Heart right ventricle (tissue), 16 donors: ENCODE data around the gene ITM2C. TPM values are rescaled to one million over a fixed set of nuclear protein-coding genes. Genes with fewer than 3 reads are reported as not detected.
A peak's percentile ranks its signal among the peaks of the same experiment; 100 is the strongest.

Source experiments
- ATAC-seq, 8 donors: fragments of 200-7000 bp; cut with Tn5 transposase; one replicate each; pipeline ENCODE4 v1.9.1; 2020; ENCODE audit warnings: mild to moderate bottlenecking in 8 of 8, moderate library complexity in 8 of 8, moderate number of reproducible peaks in 1 of 8
- DNase-seq, 2 donors: peaks; one replicate each; pipeline ENCODE4 v3.0.0-alpha.2; 2020
- H3K27ac ChIP-seq, 10 donors: fragments of 200-600 bp; sonication (generic) in 2 of 10; one replicate each; pipeline versions ENCODE4 v1.5.0 to v1.8.0; 2020 to 2022; ENCODE audit warnings: mild to moderate bottlenecking in 3 of 10
- H3K27me3 ChIP-seq, 7 donors: fragments of 200-600 bp; one replicate each; pipeline ENCODE4 v1.8.0; 2021 to 2022; ENCODE audit warnings: mild to moderate bottlenecking in 2 of 7
- H3K36me3 ChIP-seq, 9 donors: fragments of 200-600 bp; sonication (generic) in 1 of 9; one replicate each; pipeline versions ENCODE4 v1.5.0 to v1.8.0; 2020 to 2022; ENCODE audit warnings: mild to moderate bottlenecking in 2 of 9
- H3K4me1 ChIP-seq, 9 donors: fragments of 200-600 bp; sonication (generic) in 1 of 9; one replicate each; pipeline versions ENCODE4 v1.5.0 to v1.8.0; 2020 to 2022; ENCODE audit warnings: mild to moderate bottlenecking in 4 of 9
- H3K4me3 ChIP-seq, 10 donors: fragments of 200-600 bp; sonication (generic) in 2 of 10; one replicate each; pipeline versions ENCODE4 v1.5.0 to v1.8.0; 2020 to 2022; ENCODE audit warnings: mild to moderate bottlenecking in 7 of 10, moderate library complexity in 2 of 10
- H3K9me3 ChIP-seq, 11 donors: fragments of 200-600 bp in 10 of 11; sonication (generic) in 2 of 11; one replicate each; pipeline versions ENCODE4 v1.5.0 to v1.8.0; 2013 to 2022; ENCODE audit warnings: mild to moderate bottlenecking in 2 of 11, control low read depth in 1 of 11, moderate library complexity in 1 of 11
- WGBS, 2 donors: extraction: QIAGEN DNeasy Blood & Tissue Kit; methylation state at CpG; one replicate each; pipeline ENCODE4 v1.1.7; 2013; ENCODE audit warnings: inconsistent platforms in 1 of 2; 5-methylcytosine and 5-hydroxymethylcytosine counted together
- intact Hi-C, 10 donors: fragments of 100-400 bp; cut with DNase I; formaldehyde crosslinking; loops; one replicate each; pipeline versions ENCODE4 v1.11.1 to v1.14.2; 2022
- polyA plus RNA-seq, 2 donors: library from polyadenylated mRNA; stranded (reverse); fragments of 200-250 nt; gene quantifications; one replicate each; pipeline ENCODE4 v1.2.3, GENCODE V29; 2013
- total RNA-seq, 10 donors: library from RNA; stranded (reverse); fragmentation: NEBNext Ultra II Directional in 3 of 10; extraction: Animal tissue kit (Norgen Biotek cat#: 25700) in 3 of 10; gene quantifications; one replicate each; pipeline versions ENCODE4 v1.2.1 to v1.2.4, GENCODE V29; 2021 to 2023
- TF ChIP-seq, protein P1 (sequence below), 9 donors: fragments of 200-600 bp; sonication (generic) in 2 of 9; IDR thresholded peaks; one replicate each; pipeline versions ENCODE4 v1.5.0 to v1.8.0; 2021 to 2022; ENCODE audit warnings: antibody characterized with exemption in 9 of 9, mild to moderate bottlenecking in 5 of 9, moderate library complexity in 1 of 9
- donor health status: Arrhythmogenic right ventricular cardiomyopathy.
- donor health status: ischemic (EF 13 %, LVEDD 7.1; RV severe dilation, severe dysfunction).
- donor health status: healthy with polysubstance abuse.
- donor health status: DM: no; HTN: yes; CAD: no.
- donor health status: DM: no; HTN: no; CAD: no.
- donor health status: ischemic (EF 25% LVEDD 6.9; RV normal size, moderate dysfunction).
- donor health status: ischemic (EF 25% LVEDD 5.7; RV mildly dilated, moderate dysfunction).
- donor health status: healthy.
- donor health status: DM: yes; HTN: yes; CAD: no.
- donor health status: Ischemic cardiomyopathy.
- donor health status: ischemic (EF 35%, LVEDD 5.7; RV mildly dilated, moderate dysfunction).
- donor health status: nonischemic (EF 11% LVEDD 7.7; RV severe dilation, severe dysfunction).
- donor health status: DM: yes; HTN: yes; CAD: no.
- donor health status: PGD.
- donor health status: ischemic (EF 29% LVEDD 5.4; RV normal size, mild dysfunction).
- donor health status: nonischemic (EF 23%, LVEDD 6.1; RV moderate dilation, normal function).

Gene ITM2C
- total and polyA plus RNA-seq, 12 donors: 12.1 to 32.7 (median 22.2) TPM

DNA sequence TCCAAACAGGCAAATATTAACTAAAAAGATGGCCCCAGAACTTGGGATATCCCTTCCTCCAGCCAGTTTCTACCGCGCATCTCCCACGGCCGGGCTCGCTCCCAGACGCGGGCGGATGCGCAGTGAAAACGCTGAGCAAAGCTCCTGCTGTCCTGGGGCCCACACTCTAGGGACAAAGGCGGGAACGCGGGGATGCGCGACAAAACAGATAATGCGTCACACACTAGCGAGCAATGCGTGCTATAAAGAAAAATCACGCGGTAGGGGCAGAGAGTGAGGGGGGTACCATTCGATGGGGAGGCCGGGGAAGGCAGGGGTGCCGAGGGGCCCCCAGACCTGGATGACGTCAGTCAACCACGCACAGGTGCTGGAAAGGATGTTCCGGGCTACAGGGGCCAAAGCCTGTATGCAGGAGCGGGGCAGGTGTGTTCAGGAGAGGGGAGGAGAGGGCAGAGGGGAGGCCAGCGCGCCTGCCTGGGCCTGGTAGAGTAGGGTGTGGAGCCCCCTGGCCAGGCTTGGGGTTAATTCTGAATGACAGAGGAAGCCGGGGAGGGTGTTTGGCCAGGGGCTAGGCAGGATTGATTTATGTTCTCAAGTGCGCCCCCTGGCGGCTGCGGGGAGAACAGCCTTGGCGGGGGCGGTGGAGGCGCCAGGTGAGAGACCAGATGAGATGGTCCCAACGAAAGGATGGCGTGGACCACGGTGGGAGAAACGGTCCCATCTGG, 14.9 kb upstream of the ITM2C start:
- WGBS, 2 donors: 56 to 60% methylated on average over 40 of the region's 40 CpGs
- ATAC-seq (peak in 3 of 8 donors; percentile 34 to 38 (median 35)), DNase-seq (no peak)
- H3K27me3 ChIP-seq: peaks cover 0 to 64% (median 32%) of the 10 kb centered on the region in 7 donors
- no peak overlapping the region for H3K4me3 ChIP-seq
- no peaks in the 10 kb centered on the region for H3K36me3 ChIP-seq
- H3K27ac ChIP-seq: no peak overlapping the region
- TF ChIP-seq, protein P1, sequence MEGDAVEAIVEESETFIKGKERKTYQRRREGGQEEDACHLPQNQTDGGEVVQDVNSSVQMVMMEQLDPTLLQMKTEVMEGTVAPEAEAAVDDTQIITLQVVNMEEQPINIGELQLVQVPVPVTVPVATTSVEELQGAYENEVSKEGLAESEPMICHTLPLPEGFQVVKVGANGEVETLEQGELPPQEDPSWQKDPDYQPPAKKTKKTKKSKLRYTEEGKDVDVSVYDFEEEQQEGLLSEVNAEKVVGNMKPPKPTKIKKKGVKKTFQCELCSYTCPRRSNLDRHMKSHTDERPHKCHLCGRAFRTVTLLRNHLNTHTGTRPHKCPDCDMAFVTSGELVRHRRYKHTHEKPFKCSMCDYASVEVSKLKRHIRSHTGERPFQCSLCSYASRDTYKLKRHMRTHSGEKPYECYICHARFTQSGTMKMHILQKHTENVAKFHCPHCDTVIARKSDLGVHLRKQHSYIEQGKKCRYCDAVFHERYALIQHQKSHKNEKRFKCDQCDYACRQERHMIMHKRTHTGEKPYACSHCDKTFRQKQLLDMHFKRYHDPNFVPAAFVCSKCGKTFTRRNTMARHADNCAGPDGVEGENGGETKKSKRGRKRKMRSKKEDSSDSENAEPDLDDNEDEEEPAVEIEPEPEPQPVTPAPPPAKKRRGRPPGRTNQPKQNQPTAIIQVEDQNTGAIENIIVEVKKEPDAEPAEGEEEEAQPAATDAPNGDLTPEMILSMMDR (IDR thresholded peaks at IDR 0.05): peak; percentile 71 to 91 (median 83)
- intact Hi-C loops: loop anchor here in 3 of 10 donors (2.0 to 5.0 kb wide), 2 partner anchors 137 to 138 kb away; no protein-coding TSS in a partner anchor
- H3K9me3 ChIP-seq: peaks cover 0 to 15% (median 0%) of the 10 kb centered on the region in 11 donors
- H3K4me1 ChIP-seq: peaks cover 0 to 10% (median 0%) of the 10 kb centered on the region in 9 donors

DNA sequence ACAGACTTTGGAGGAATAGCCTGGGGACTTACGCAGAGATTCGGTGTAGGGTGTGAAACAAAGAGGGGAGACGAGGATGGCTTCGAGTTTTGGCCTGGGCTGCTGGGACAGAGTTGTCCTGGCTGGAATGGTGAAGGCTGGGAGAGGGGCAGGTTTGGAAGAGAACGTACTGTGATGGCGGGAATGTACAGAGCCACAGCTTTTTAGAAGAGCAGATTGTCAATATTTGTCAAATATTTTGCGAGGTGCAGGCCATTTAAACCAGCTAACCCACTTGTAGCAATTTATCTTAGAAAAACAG, 14.4 kb upstream of the ITM2C start:
- Histone ChIP-seq H3K27ac (no peak overlapping the region), H3K4me1 (peaks cover 0 to 10% (median 0%) of the 10 kb centered on the region in 9 donors), H3K4me3 (no peak overlapping the region), H3K27me3 (peaks cover 0 to 64% (median 36%) of the 10 kb centered on the region in 7 donors), H3K9me3 (peaks cover 0 to 15% (median 0%) of the 10 kb centered on the region in 11 donors), H3K36me3 (no peaks in the 10 kb centered on the region)
- ATAC-seq (no peak), DNase-seq (no peak)
- TF ChIP-seq, protein P1 (IDR thresholded peaks at IDR 0.05): peak in 1 of 9 donors; percentile 3
- intact Hi-C loops: no loop called here
- WGBS, 2 donors: 54 to 61% methylated on average over 7 of the region's 7 CpGs

DNA sequence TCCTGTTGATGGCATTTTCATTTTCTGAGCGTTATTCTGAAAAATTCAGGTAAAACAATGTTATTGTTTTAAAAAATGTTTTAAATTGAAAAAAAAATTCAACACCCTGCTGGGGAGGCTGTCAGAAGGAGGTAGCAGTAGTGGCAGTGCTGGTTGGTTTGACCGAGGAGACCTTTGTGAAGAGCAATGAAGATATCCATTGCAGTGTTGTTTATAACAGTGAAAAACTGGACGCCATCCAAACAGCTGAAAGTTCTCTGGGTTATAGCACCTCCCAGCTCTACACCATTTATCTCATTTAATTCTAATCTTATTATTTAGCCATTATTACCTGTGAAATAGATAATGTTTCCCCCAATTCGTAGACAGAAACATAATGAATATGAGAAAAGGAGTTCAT, 12.6 kb upstream of the ITM2C start:
- peaks cover 0 to 78% (median 54%) of the 10 kb centered on the region in 7 donors for H3K27me3 ChIP-seq
- intact Hi-C loops: no loop called here

DNA sequence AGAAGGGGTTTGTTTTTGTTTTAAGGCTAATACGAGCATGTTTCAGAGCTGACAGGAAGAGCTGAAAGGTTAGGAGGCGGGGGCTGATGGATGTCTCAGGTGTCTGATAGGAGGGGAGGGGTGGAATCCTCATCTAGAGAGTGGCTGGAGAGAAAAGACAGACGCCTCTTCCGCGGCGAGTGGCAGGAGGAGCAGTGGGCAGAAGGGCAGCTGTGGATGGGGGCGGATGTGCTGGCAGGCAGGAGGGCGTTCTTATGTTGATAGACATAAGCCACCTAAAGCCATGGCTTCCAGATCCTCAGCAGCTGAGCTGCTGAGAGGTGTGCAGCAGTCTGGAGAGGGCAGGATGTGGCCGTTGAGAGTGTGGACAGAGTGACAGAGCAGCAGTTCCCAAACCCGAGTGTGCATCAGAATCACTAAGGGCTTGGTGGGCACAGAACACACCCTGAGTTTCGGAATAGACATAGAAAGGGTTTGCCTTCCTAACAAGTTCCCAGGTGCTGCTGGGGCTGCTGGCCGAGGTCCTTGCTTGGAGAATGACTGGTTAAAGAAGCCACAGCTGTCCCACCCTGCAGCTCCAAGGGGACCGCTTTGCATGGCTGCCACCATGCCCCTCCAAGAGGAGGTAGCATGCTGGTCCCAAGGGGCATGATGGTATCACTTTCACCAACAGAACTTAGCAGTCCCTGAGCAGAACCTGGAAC, 3.0 kb upstream of the ITM2C start:
- no peaks in the 10 kb centered on the region for H3K36me3 ChIP-seq
- intact Hi-C loops: no loop called here
- ATAC-seq (no peak), DNase-seq (no peak)
- TF ChIP-seq, protein P1 (IDR thresholded peaks at IDR 0.05): no peak
- no peak overlapping the region for H3K27ac ChIP-seq
- peaks cover 0 to 25% (median 14%) of the 10 kb centered on the region in 9 donors for H3K4me1 ChIP-seq
- H3K9me3 ChIP-seq: peaks cover 0 to 15% (median 0%) of the 10 kb centered on the region in 11 donors
- no peak overlapping the region for H3K4me3 ChIP-seq
- WGBS, 2 donors: 23 to 38% methylated on average over 13 of the region's 13 CpGs
- peaks cover 6 to 83% (median 57%) of the 10 kb centered on the region in 7 donors for H3K27me3 ChIP-seq

More for the DNA sequence above, 12.6 kb upstream of the ITM2C start:
- WGBS, 2 donors: 79 to 82% methylated on average over 4 of the region's 4 CpGs
- Histone ChIP-seq H3K27ac (no peak overlapping the region), H3K4me1 (peaks cover 0 to 10% (median 0%) of the 10 kb centered on the region in 9 donors), H3K9me3 (peaks cover 0 to 6% (median 0%) of the 10 kb centered on the region in 11 donors), H3K4me3 (no peak overlapping the region), H3K36me3 (no peaks in the 10 kb centered on the region)
- no peak for DNase-seq
- ATAC-seq: no peak
- TF ChIP-seq, protein P1 (IDR thresholded peaks at IDR 0.05): no peak
